Panc1 (cell line): ENCODE results near the gene ZNF784. TPM values are rescaled to one million over a fixed set of nuclear protein-coding genes. Genes with fewer than 3 reads are reported as not detected.
A peak's percentile ranks its signal among the peaks of the same experiment; 100 is the strongest.

Source experiments
- ATAC-seq: fragments of 200-7000 bp; cut with Tn5 transposase; 2 replicates; pipeline ENCODE4 v1.9.1; 2020; ENCODE audit warnings: mild to moderate bottlenecking, moderate library complexity
- BruUV-seq: library from RNA; stranded (reverse); fragments of 400-500 nt; replicated peaks from 2 replicates; lab custom pipeline; 2021; lab: Mats Ljungman, UMichigan
- CTCF ChIA-PET: fragments of 300-600 bp; sonication (Branson Sonifier 250); formaldehyde crosslinking; loops from one replicate; lab custom pipeline; 2022; ENCODE audit warnings: antibody characterized with exemption; lab: Charles Lee
- POLR2A ChIA-PET: fragments of 300-600 bp; sonication (Branson Sonifier 250); formaldehyde crosslinking; loops from one replicate; lab custom pipeline; 2022; ENCODE audit warnings: antibody characterized with exemption; lab: Charles Lee
- DNase-seq: peaks from one replicate; pipeline ENCODE4 v3.0.0-alpha.2; 2010; ENCODE audit warnings: low read depth, low spot score
- H3K27ac ChIP-seq: 2 replicates; pipeline ENCODE4 v1.5.1; 2011; ENCODE audit warnings: mild to moderate bottlenecking, low read length, inconsistent platforms
- H3K27me3 ChIP-seq: fragments of 200-500 bp; sonication (Bioruptor generic); 2 replicates; pipeline ENCODE4 v1.6.0; 2014; ENCODE audit warnings: low read length, inconsistent platforms; ENCODE audit not compliant: control insufficient read depth, insufficient read depth
- H3K36me3 ChIP-seq: fragments of 200-500 bp; sonication (Bioruptor generic); 2 replicates; pipeline ENCODE4 v1.5.1; 2014; ENCODE audit warnings: inconsistent platforms, mild to moderate bottlenecking, low read length, moderate library complexity; ENCODE audit not compliant: control insufficient read depth, insufficient read depth
- H3K4me1 ChIP-seq: 2 replicates; pipeline ENCODE4 v1.5.1; 2011; ENCODE audit warnings: inconsistent platforms, mild to moderate bottlenecking, low read length, moderate library complexity; ENCODE audit not compliant: control insufficient read depth, insufficient read depth
- H3K4me3 ChIP-seq, 2 experiments: 2 replicates each; pipeline ENCODE4 v1.5.1; 2011 to 2012; ENCODE audit warnings: low read depth in 2 of 2, low read length in 2 of 2, mild to moderate bottlenecking in 2 of 2, inconsistent platforms in 1 of 2, moderate library complexity in 1 of 2
- H3K9me3 ChIP-seq: fragments of 200-500 bp; sonication (Bioruptor generic); 2 replicates; pipeline ENCODE4 v1.5.1; 2014; ENCODE audit warnings: low read depth, mild to moderate bottlenecking, inconsistent platforms, low read length, moderate library complexity; ENCODE audit not compliant: control insufficient read depth, insufficient read depth
- POLR2AphosphoS5 ChIP-seq: IDR thresholded peaks from 2 replicates; pipeline ENCODE4 v1.6.1; 2012; ENCODE audit warnings: mild to moderate bottlenecking, low read depth, low read length, moderate library complexity
- SIN3A ChIP-seq: IDR thresholded peaks from 2 replicates; pipeline ENCODE4 v1.6.1; 2012; ENCODE audit warnings: low read depth, mild to moderate bottlenecking, low read length, moderate library complexity, borderline replicate concordance; ENCODE audit not compliant: insufficient read depth
- TCF7L2 ChIP-seq: IDR thresholded peaks from 2 replicates; pipeline ENCODE4 v1.6.1; 2011; ENCODE audit warnings: mild to moderate bottlenecking, low read depth, low read length, inconsistent platforms
- in situ Hi-C: cut with HindIII; loops from 2 replicates; pipeline ENCODE4 v1.10.0; 2016; ENCODE audit warnings: low sequenced_read_pairs, low pct_unique_long_range_greater_than_20kb
- intact Hi-C: fragments of 100-400 bp; cut with micrococcal nuclease; formaldehyde crosslinking; loops from one replicate; pipeline ENCODE4 v1.10.0; 2022; ENCODE audit not compliant: unreplicated experiment
- total RNA-seq: library from RNA; stranded (reverse); gene quantifications from one replicate; pipeline ENCODE4 v1.2.1, GENCODE V29; 2021; ENCODE audit not compliant: unreplicated experiment
- TF ChIP-seq, protein P1 (sequence below), 2 experiments: IDR thresholded peaks; 2 replicates each; pipeline ENCODE4 v1.6.1; 2011 to 2012; ENCODE audit warnings: low read depth in 2 of 2, control low read depth in 1 of 2, low read length in 1 of 2, mild to moderate bottlenecking in 1 of 2, moderate library complexity in 1 of 2; ENCODE audit not compliant: insufficient read depth in 1 of 2
- TF ChIP-seq, protein P2 (sequence below): fragments of 450-650 bp; IDR thresholded peaks from 2 replicates; pipeline ENCODE4 v1.5.1; 2017; ENCODE audit warnings: mild to moderate bottlenecking

Gene ZNF784
- total RNA-seq, 1 experiment from 2014 or later: 8.9 TPM

- in situ Hi-C loops: no loop called here
- Histone ChIP-seq H3K4me1 (peaks cover 24% of the 10 kb centered on the region), H3K4me3 (peak overlapping the region; percentile 72 to 82), H3K36me3 (peaks cover 16% of the 10 kb centered on the region), H3K27ac (peak overlapping the region; percentile 99), H3K27me3 (no peaks in the 10 kb centered on the region), H3K9me3 (no peaks in the 10 kb centered on the region)
- TF ChIP-seq POLR2AphosphoS5 (peak; percentile 86), TCF7L2 (peak; percentile 49; the same call in 1 of the 2 replicates), SIN3A (peak; percentile 84; the same call in 1 of the 2 replicates)
- TF ChIP-seq, protein P1, sequence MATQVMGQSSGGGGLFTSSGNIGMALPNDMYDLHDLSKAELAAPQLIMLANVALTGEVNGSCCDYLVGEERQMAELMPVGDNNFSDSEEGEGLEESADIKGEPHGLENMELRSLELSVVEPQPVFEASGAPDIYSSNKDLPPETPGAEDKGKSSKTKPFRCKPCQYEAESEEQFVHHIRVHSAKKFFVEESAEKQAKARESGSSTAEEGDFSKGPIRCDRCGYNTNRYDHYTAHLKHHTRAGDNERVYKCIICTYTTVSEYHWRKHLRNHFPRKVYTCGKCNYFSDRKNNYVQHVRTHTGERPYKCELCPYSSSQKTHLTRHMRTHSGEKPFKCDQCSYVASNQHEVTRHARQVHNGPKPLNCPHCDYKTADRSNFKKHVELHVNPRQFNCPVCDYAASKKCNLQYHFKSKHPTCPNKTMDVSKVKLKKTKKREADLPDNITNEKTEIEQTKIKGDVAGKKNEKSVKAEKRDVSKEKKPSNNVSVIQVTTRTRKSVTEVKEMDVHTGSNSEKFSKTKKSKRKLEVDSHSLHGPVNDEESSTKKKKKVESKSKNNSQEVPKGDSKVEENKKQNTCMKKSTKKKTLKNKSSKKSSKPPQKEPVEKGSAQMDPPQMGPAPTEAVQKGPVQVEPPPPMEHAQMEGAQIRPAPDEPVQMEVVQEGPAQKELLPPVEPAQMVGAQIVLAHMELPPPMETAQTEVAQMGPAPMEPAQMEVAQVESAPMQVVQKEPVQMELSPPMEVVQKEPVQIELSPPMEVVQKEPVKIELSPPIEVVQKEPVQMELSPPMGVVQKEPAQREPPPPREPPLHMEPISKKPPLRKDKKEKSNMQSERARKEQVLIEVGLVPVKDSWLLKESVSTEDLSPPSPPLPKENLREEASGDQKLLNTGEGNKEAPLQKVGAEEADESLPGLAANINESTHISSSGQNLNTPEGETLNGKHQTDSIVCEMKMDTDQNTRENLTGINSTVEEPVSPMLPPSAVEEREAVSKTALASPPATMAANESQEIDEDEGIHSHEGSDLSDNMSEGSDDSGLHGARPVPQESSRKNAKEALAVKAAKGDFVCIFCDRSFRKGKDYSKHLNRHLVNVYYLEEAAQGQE (IDR thresholded peaks at IDR 0.05; ENCODE audit: insufficient read depth in 1 of 2, low read depth in 2 of 2, low read length in 1 of 2): no peak
- TF ChIP-seq, protein P2, sequence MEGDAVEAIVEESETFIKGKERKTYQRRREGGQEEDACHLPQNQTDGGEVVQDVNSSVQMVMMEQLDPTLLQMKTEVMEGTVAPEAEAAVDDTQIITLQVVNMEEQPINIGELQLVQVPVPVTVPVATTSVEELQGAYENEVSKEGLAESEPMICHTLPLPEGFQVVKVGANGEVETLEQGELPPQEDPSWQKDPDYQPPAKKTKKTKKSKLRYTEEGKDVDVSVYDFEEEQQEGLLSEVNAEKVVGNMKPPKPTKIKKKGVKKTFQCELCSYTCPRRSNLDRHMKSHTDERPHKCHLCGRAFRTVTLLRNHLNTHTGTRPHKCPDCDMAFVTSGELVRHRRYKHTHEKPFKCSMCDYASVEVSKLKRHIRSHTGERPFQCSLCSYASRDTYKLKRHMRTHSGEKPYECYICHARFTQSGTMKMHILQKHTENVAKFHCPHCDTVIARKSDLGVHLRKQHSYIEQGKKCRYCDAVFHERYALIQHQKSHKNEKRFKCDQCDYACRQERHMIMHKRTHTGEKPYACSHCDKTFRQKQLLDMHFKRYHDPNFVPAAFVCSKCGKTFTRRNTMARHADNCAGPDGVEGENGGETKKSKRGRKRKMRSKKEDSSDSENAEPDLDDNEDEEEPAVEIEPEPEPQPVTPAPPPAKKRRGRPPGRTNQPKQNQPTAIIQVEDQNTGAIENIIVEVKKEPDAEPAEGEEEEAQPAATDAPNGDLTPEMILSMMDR: peak; percentile 100
- ATAC-seq: peak; percentile 62
- intact Hi-C loops: no loop called here
- BruUV-seq: TSS peak; percentile 93
- ChIA-PET CTCF (interaction anchor here (0.6 to 1.8 kb wide), 11 partner anchors 14 to 1543 kb away, joined by 3 to 10 read pairs (median 5); no protein-coding TSS in a partner anchor), POLR2A (interaction anchor here (0.6 to 1.2 kb wide), 6 partner anchors 14 to 484 kb away, joined by 4 to 7 read pairs (median 5); no protein-coding TSS in a partner anchor)
- peak; percentile 99 for DNase-seq
Observed at GRCh38 chr19:55653651-55654322, 29.4 kb upstream of the ZNF784 start.

GRCh38 chr19:55652311-55653128, 28.2 kb upstream of the ZNF784 start:
- no peak overlapping the region for H3K4me3 ChIP-seq
- H3K27me3 ChIP-seq: no peaks in the 10 kb centered on the region
- ChIA-PET CTCF (interaction anchor here (0.6 to 1.8 kb wide), 6 partner anchors 13 to 567 kb away, joined by 4 to 10 read pairs (median 7); no protein-coding TSS in a partner anchor), POLR2A (no interaction called here)
- BruUV-seq: no TSS peak
- in situ Hi-C loops (no loop called here), intact Hi-C loops (no loop called here)
- H3K4me1 ChIP-seq: peaks cover 15% of the 10 kb centered on the region
- H3K9me3 ChIP-seq: no peaks in the 10 kb centered on the region
- DNase-seq (no peak), ATAC-seq (no peak)
- TF ChIP-seq, protein P1 (IDR thresholded peaks at IDR 0.05; ENCODE audit: insufficient read depth in 1 of 2, low read depth in 2 of 2, low read length in 1 of 2): no peak
- TF ChIP-seq POLR2AphosphoS5 (no peak), TCF7L2 (no peak), SIN3A (no peak)
- TF ChIP-seq, protein P2: no peak
- H3K27ac ChIP-seq: peak overlapping the region; percentile 99
- peaks cover 16% of the 10 kb centered on the region for H3K36me3 ChIP-seq
